GM12878 (cell line): Measurements from ENCODE around the gene CA7. TPM values are rescaled to one million over a fixed set of nuclear protein-coding genes. Genes with fewer than 3 reads are reported as not detected.

Experiments
- ATF2 ChIP-seq: IDR thresholded peaks from 2 replicates; pipeline ENCODE4 v1.6.1; 2012; ENCODE audit warnings: low read length, inconsistent platforms
- CBX3 ChIP-seq: fragments of 200-600 bp; sonication (generic); IDR thresholded peaks from 2 replicates; pipeline ENCODE4 v1.6.1; 2016; ENCODE audit warnings: low read depth, borderline replicate concordance
- CREM ChIP-seq: IDR thresholded peaks from 2 replicates; pipeline ENCODE4 v1.6.1; 2014; ENCODE audit warnings: antibody characterized with exemption, low read depth
- EED ChIP-seq: sonication (generic); IDR thresholded peaks from 2 replicates; pipeline ENCODE4 v1.6.1; 2016; ENCODE audit warnings: antibody characterized with exemption, low read depth
- EP300 ChIP-seq, 2 experiments: fragments of 150-350 bp in 1 of 2; IDR thresholded peaks; 2 replicates each; pipeline ENCODE4 v1.6.1; 2011 to 2012; ENCODE audit warnings: low read depth in 2 of 2, low read length in 2 of 2, borderline replicate concordance in 1 of 2, improper control_type of control experiment in 1 of 2, inconsistent platforms in 1 of 2; ENCODE audit not compliant: control insufficient read depth in 1 of 2
- ETV6 ChIP-seq, 2 experiments: fragments of 450-650 bp in 1 of 2; IDR thresholded peaks in 1 of 2; conservative IDR thresholded peaks in 1 of 2; 2 replicates each; pipeline ENCODE4 v1.6.1; 2014; ENCODE audit warnings: antibody characterized with exemption in 1 of 2, borderline replicate concordance in 1 of 2, low read depth in 1 of 2, mild to moderate bottlenecking in 1 of 2, moderate library complexity in 1 of 2
- HDGF ChIP-seq: fragments of 450-650 bp; IDR thresholded peaks from 2 replicates; pipeline ENCODE4 v1.6.1; 2016; ENCODE audit warnings: antibody characterized with exemption
- IKZF2 ChIP-seq, 2 experiments: fragments of 450-650 bp; IDR thresholded peaks; 2 replicates each; pipeline ENCODE4 v1.6.1; 2017; ENCODE audit warnings: mild to moderate bottlenecking in 2 of 2, moderate library complexity in 2 of 2
- JUNB ChIP-seq: IDR thresholded peaks from 2 replicates; pipeline ENCODE4 v1.6.1; 2016; ENCODE audit warnings: antibody characterized with exemption, mild to moderate bottlenecking
- MTA3 ChIP-seq: IDR thresholded peaks from 2 replicates; pipeline ENCODE4 v1.6.1; 2012; ENCODE audit warnings: low read length, inconsistent platforms, borderline replicate concordance
- MXI1 ChIP-seq: fragments of 150-350 bp; IDR thresholded peaks from 2 replicates; pipeline ENCODE4 v1.6.1; 2011; ENCODE audit warnings: low read depth, mild to moderate bottlenecking, inconsistent platforms, low read length, improper control_type of control experiment
- NBN ChIP-seq: fragments of 450-650 bp; IDR thresholded peaks from 2 replicates; pipeline ENCODE4 v1.6.1; 2016
- NKRF ChIP-seq: fragments of 450-650 bp; conservative IDR thresholded peaks from 2 replicates; pipeline ENCODE4 v1.6.1; 2017; ENCODE audit warnings: mild to moderate bottlenecking, moderate library complexity
- NR2F1 ChIP-seq: fragments of 450-650 bp; conservative IDR thresholded peaks from 2 replicates; pipeline ENCODE4 v1.6.1; 2017; ENCODE audit warnings: mild to moderate bottlenecking
- RB1 ChIP-seq: fragments of 450-650 bp; formaldehyde crosslinking; IDR thresholded peaks from 2 replicates; pipeline ENCODE4 v1.6.1; 2017; ENCODE audit warnings: mild to moderate bottlenecking, borderline replicate concordance
- RCOR1 ChIP-seq: conservative IDR thresholded peaks from 2 replicates; pipeline ENCODE4 v1.6.1; 2012; ENCODE audit warnings: low read depth, low read length, improper control_type of control experiment
- SKIL ChIP-seq: fragments of 450-650 bp; IDR thresholded peaks from 2 replicates; pipeline ENCODE4 v1.6.1; 2017; ENCODE audit warnings: mild to moderate bottlenecking, low read depth, inconsistent platforms; ENCODE audit not compliant: poor library complexity, severe bottlenecking
- SMARCA5 ChIP-seq: fragments of 450-650 bp; IDR thresholded peaks from 2 replicates; pipeline ENCODE4 v1.6.1; 2017; ENCODE audit warnings: mild to moderate bottlenecking
- SPI1 ChIP-seq: IDR thresholded peaks from 2 replicates; pipeline ENCODE4 v1.6.1; 2011; ENCODE audit warnings: low read depth, mild to moderate bottlenecking, low read length, moderate library complexity, borderline replicate concordance; ENCODE audit not compliant: insufficient read depth
- ZNF592 ChIP-seq: fragments of 450-650 bp; IDR thresholded peaks from 2 replicates; pipeline ENCODE4 v1.6.1; 2017; ENCODE audit warnings: mild to moderate bottlenecking, moderate library complexity
- polyA plus RNA-seq, 11 experiments: library from polyadenylated mRNA; depleted of rRNA in 4 of 11; unstranded in 6 of 11; stranded (reverse) in 5 of 11; fragments of >200 nt; fragmentation: Nextera tagmentation in 4 of 11; fragmentation: Illumina TruSeq in 1 of 11; extraction: Ambion mirVana in 4 of 11; extraction: Trizol in 1 of 11; gene quantifications; 1 replicate in 1 of 11; 2 replicates in 10 of 11; pipeline versions ENCODE4 v1.2.1 to v1.2.3, GENCODE V29; 2011 to 2016; ENCODE audit warnings: inconsistent platforms in 2 of 11, missing spikeins in 2 of 11, low read depth in 1 of 11
- total RNA-seq, 4 experiments: library from RNA; depleted of rRNA in 3 of 4; stranded (reverse); fragments of >200 nt in 3 of 4; fragmentation: Illumina TruSeq in 1 of 4; extraction: Trizol in 1 of 4; gene quantifications; 2 replicates each; pipeline versions ENCODE4 v1.2.1 to v1.2.3, GENCODE V29; 2013 to 2021

The CA7 gene
- total and polyA plus RNA-seq, 10 of the 15 experiments (the other 5 are each of a cell fraction or from before 2014, with no cell fraction given) = 0.04 TPM; not detected in 9

- TF ChIP-seq NKRF = peak; percentile 57; the same call in 1 of the 2 replicates
- peak; percentile 58 for TF ChIP-seq SKIL
- peak; percentile 59; the same call in 1 of the 2 replicates for TF ChIP-seq MXI1
- peak; percentile 91 to 92 for TF ChIP-seq IKZF2 (IDR thresholded peaks at IDR 0.05)
- peak; percentile 55; the same call in 1 of the 2 replicates for TF ChIP-seq CREM
- TF ChIP-seq NBN = peak; percentile 86
- peak in 1 of 2 experiments; percentile 46; a peak in 1 of 4 replicates for TF ChIP-seq EP300 (IDR thresholded peaks at IDR 0.05; ENCODE audit: borderline replicate concordance in 1 of 2, control insufficient read depth in 1 of 2, low read depth in 2 of 2, low read length in 2 of 2)
- 0 out of 2 replicates have a peak, but pooled peaks have one; percentile 46 for TF ChIP-seq RCOR1
- peak; percentile 53; the same call in 1 of the 2 replicates for TF ChIP-seq ATF2
- TF ChIP-seq EED = peak; percentile 83
- peak; percentile 32; the same call in 1 of the 2 replicates for TF ChIP-seq JUNB
- TF ChIP-seq RB1 = peak; percentile 88
- peak in 1 of 2 experiments; percentile 60; a peak in 1 of 4 replicates for TF ChIP-seq ETV6 (conservative IDR thresholded peaks at IDR 0.05 in 1 of 2, IDR thresholded peaks at IDR 0.05 in 1 of 2; ENCODE audit: borderline replicate concordance in 1 of 2, low read depth in 1 of 2)
- TF ChIP-seq SPI1 = peak; percentile 50; the same call in 1 of the 2 replicates
- TF ChIP-seq NR2F1 = peak; percentile 89
- no peak for TF ChIP-seq CBX3
- TF ChIP-seq ZNF592 = no peak
- TF ChIP-seq HDGF = peak; percentile 84; the same call in 1 of the 2 replicates
- TF ChIP-seq MTA3 = peak; percentile 59; the same call in 1 of the 2 replicates
- peak; percentile 94 for TF ChIP-seq SMARCA5
Measured at GRCh38 chr16:66872943-66873684, 28.9 kb downstream of the CA7 start (continued).
